HG02759 (cell line): Measurements from ENCODE around the gene COL5A1.

Experiments
- ATAC-seq: cut with Tn5 transposase; IDR thresholded peaks from one replicate; pipeline ENCODE4 v1.9.1; 2021; ENCODE audit warnings: mild to moderate bottlenecking, moderate library complexity; ENCODE audit not compliant: unreplicated experiment

The COL5A1 gene

GRCh38 chr9:134641173-134641989, at the start of gene COL5A1:
TSS of gene COL5A1 (plus strand) at chr9:134641803. CDS start at chr9:134642188, 385 bp downstream.
- ATAC-seq, result no peak

DNA sequence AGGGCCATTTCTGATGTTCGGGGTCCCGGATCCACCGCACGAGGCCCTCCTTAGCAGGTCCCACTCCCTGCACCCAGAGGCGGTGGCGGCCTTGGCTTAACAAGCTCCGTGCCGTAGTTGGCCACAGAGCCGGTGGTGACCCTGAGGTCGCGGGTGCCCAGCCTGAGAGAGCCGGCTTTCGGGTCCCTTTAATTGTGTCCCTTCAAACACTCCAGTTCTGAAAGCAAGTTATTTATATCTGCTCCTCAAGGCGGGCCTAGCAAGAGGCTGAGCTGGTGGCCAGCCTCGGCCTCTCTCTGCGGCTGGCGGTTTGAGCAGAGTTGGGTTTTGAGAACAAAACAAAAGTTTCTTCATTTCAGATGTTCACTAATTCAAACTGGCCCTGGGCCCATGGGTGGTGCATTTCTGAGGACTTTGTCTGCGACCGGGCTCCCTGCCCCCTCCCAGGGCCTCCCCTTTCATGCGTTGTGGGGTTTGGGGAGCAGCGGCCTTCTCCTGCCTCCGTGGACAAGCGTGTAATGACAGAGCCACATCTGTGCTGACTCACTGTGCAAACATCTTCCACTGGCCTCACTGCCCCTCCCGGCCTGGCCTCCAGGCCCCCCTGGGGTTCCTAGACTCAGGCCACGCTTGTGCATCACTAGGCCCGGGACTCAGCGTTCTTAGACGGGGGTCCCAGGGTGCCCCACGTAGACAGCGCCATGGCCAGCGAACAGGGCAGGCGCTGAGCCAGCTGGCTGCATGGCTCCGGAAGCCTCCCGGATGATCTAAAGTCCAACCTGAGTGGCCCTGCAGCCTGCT, 49.4 kb upstream of the COL5A1 start:
- ATAC-seq, result no peak

DNA sequence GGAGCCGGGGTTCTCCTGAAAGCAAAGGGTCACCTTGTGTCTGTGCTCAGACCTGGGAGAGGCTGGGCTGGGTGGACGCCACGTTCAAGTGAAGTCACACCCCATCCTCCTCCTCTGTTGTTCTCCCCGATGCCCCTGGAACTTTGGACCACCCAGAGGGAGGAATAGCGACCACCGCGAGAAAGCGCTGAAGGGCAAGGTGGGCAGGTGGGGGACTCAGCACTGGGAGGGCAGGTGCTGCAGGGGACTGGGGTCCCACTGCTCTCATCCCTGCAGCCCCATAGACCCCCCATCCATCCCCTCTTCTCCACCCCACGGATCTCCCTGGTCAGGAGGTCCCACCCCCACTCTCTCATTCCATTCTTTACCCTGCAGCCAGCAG, 48.8 kb upstream of the COL5A1 start:
- no peak for ATAC-seq

- ATAC-seq, result no peak
Measured at GRCh38 chr9:134593286-134594077, 48.1 kb upstream of the COL5A1 start.

- no peak for ATAC-seq
Measured at GRCh38 chr9:134594078-134594941, 47.3 kb upstream of the COL5A1 start.

- ATAC-seq, result no peak
Measured at GRCh38 chr9:134595014-134595413, 46.6 kb upstream of the COL5A1 start.

- no peak for ATAC-seq
Measured at GRCh38 chr9:134597041-134597913, 44.3 kb upstream of the COL5A1 start.

DNA sequence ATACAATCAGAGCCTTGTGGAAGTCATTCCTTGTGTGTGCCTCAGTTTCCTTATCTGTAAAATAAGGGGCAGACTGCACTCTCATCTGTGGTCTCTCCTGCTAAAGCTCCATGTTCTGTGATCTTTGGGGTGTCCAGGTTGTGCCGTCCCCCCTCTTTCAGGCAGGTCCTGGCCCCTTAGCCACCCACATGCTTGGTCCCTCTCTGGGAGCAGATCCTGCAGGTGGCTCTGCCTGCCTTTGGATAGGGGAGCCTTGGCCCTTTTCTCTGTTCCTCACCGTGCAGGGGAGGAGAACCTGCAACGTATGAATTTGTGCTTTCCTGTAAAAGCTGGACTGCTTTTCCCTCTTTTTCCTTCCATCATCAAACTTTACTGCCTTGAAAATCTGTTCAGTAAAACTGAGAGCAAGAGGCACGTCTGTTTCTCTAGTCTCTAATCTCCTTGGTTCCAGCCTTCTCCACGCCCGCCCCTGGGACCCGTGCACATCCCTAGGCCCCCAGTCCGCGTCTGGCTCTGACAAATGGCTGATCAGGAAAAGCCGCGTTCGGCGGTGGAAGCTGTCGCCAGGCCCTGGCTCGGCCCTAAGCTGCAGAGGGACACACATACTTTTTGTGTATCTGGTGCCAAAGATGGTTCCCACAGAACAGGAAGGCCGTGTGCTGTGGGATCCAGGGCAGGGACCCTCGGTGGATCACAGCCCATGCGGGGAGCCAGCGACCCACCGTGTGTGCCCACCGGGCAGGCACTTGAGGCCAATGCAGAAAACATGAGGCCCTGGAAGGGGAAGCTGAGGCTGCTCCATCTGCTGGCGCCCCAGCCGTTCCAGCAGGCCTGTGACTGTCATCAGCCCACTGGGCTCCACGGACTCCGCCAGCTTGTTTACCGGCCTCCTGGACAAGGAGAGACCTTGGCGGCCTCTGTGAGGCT, 43.4 kb upstream of the COL5A1 start:
- ATAC-seq, result no peak

DNA sequence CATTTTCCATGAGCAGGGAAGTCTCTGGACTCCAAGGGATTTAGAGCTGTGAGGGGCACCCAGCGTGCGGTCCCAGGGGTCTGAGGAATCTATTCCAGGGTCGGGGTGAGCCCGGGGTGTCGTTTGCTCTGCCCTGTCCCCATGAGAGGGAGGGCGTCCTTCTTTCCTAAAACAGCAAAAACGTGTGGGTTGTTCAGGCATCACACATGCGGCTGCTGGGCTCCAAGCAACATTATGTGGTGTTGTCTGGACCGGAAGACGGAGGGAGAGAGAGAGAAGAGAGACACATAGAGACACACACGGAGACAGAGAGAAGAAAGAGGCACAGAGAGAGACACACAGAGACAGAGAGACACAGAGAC, 42.7 kb upstream of the COL5A1 start:
- no peak for ATAC-seq

DNA sequence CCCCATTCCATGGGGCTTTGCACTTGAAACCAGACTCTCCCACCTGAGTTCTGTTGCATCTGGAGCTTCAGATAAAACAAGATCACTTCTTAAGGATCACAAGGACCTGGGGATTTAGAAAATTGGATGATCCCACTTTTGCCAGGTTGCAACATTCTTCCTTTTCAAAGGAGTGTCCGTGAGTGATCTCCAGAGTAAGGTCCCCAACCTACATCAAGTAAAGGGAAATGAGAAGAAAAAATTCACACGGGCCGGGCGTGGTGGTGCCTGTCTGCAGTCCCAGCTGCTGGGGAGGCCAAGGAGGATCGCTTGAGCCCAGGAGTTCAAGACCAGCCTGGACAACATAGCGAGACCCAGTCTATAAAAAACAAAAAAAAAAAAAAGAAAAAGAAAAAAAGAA, 41.2 kb upstream of the COL5A1 start:
- no peak for ATAC-seq

DNA sequence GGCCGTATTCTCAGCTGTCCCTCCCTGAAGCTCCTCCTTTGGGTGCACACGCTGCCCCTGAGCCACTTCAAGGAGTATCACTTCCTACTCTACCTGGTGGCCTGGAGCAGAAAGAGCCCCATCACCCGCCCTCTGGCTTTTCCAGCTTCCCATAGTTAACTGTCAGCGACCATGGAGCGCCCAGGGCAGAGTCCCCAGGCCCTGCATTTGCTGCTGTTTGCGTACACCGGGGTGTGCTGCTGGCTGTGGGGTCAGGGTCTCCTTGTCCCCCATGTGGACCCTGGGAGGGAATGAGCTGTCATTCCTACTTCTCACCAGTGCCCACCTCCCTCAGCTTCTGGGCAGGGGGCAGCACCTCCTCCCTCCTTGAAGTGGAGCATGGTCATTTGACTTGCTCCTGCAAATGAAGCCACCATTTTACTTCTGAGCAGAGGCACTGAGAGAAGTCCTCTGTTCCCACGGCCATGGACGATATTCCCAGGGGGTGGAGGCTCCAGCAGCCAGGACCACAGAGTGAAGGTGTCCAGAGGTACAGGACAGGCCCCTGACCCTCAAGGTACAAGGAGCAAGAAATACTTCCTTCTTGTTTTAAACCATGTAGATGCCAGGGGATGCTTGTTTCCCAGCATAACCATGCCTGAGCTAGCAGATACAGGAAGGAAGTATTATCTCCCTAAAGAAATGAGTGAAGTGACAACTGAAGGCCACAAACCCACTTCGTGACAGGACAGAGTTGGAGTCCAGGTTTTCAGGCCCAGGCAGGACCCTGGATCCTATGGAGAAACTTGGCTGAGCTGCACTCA, 40.6 kb upstream of the COL5A1 start:
- ATAC-seq, result no peak

DNA sequence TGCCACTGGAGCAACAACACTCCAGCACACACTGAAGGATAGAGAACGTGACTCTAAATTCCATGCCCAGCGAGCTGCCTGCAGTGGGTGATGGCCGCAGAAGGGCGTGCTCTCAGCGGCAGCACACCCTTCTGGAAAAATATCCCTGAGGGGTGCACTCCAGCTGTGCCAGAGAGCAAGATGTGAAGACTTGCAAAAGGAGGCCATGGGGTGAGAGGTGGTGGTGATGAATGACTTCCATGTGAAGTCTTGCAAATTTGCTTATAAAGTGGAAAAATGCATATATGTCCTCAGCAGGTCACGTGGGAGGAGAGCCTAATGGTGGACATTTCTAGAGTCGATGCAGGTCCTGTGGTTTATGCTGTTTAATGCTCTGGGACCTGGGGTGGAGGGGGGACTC, 39.8 kb upstream of the COL5A1 start:
- no peak for ATAC-seq

- no peak for ATAC-seq
Measured at GRCh38 chr9:134602547-134603362, 38.8 kb upstream of the COL5A1 start.

DNA sequence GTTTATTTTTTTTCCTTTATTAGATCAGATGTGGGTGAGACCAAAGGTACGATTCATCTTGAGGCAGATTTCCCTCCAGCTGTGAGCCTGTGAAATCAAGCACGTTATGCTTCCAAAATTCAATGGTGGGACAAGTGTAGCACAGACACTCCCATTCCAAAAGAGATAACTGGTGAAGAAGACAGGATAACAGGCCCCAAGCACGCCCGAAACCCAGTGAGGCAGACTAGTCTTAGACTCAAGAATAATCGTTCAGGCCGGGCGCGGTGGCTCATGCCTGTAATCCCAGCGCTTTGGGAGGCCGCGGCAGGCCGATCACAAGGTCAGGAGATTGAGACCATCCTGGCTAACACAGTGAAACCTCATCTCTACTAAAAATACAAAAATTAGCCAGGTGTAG, 36.8 kb upstream of the COL5A1 start:
- no peak for ATAC-seq

GRCh38 chr9:134605351-134605965, 36.1 kb upstream of the COL5A1 start:
- ATAC-seq, result no peak

- no peak for ATAC-seq
Measured at GRCh38 chr9:134605966-134606357, 35.6 kb upstream of the COL5A1 start.
